Measurements from ENCODE around the gene COBL.

DNA sequence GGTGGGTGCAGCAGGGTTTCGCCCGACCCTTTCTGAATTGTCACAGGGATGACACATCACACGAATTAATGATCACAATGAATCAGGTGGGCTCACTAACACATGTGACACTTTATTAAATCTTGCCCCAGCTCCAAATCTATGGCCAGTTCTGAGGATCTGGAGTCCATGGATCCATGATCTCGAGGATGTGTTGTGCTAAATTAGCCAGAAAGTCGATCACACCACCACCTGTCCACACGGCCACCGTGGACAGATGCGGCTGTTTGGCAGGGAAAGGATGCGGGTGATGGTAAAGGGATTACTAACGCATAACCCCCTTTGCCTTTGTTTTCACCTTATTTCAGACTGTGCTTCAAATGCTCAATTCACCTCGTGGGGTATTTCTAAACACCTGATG is 96.4 kb downstream of the COBL start:
- no peak for TF ChIP-seq POLR2A (IDR thresholded peaks at IDR 0.05; ENCODE audit: low read depth, low read length)
- TF ChIP-seq POLR2AphosphoS5 (IDR thresholded peaks at IDR 0.05; ENCODE audit: low read depth, low read length) = no peak

Measured in GM12892 (cell line).